Nucleus accumbens (tissue), 56 donors: ENCODE results near the gene RPL12.

Experiments used
- DNase-seq, 56 donors: peaks; one replicate each; lab custom pipeline; 2025; lab: John Stamatoyannopoulos, UW

RPL12 gene

DNA sequence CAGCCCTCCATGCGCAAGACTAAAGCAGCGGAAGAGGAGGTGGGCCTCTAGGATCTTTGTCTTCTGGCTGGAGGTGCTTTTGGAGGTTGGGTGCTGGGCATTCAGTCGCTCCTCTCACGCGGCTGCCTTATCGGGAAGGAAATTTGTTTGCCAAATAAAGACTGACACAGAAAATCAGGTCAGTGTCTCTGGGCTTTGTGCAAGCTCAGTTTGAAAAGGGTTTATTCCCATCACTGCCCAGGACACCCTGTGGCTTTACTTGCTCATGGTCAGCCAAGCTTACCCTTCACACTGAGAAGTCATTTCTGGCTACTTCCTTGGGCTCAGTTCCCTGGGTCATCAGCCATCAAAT, 43.7 kb downstream of the RPL12 start:
- no peak for DNase-seq

DNA sequence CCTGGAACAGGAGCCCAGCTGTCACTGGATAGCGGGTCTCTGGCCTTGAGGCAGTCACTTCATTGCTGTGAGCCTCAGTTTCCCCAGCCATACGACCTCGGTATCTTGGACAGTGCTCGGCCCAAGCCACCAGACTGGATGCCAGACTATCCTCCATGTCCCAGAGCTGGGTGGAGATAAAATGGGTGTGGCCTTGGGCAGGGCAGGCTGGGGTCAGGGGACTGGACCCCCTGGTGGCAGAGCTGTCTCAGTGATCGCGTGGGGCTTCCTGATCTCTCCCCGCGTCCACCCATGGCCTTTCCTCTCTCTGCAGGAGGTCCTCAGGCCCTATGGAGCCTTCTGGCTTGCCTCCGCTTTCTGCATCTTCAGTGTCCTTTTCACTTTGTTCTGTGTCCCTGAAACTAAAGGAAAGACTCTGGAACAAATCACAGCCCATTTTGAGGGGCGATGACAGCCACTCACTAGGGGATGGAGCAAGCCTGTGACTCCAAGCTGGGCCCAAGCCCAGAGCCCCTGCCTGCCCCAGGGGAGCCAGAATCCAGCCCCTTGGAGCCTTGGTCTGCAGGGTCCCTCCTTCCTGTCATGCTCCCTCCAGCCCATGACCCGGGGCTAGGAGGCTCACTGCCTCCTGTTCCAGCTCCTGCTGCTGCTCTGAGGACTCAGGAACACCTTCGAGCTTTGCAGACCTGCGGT, 44.3 kb downstream of the RPL12 start:
- no peak for DNase-seq

DNA sequence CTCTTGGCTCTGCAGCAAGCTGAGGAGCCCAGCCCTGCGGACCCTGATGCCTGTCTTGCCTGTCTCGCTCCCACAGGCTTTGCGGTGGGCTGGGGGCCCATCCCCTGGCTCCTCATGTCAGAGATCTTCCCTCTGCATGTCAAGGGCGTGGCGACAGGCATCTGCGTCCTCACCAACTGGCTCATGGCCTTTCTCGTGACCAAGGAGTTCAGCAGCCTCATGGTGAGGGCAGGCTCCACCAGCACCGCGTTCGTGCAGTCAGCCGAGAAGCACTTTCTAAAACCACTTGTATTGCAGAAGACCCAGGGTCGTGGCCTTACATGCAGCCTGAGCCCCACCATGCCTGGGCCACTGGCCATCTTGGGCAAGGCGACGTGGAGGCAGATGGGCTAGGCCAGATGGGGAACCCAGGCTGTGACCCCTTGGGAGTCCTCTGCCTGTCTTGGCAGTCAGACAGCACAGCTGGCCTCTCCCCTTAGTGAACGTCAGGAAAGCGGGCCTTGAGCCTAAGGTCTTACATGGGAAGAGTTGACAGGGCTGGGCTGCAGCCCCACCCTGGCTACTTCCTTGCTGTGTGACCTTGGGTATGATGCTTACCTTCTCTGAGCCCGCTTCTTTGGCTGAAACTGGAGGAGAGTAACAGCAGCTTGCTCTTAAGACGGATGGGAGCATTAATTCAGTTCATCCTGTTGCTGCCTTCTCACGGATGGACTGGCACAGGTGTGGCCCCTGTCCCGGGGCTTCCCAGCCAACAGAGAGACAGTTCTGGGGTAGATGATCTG, 45.7 kb downstream of the RPL12 start:
- no peak for DNase-seq

DNA sequence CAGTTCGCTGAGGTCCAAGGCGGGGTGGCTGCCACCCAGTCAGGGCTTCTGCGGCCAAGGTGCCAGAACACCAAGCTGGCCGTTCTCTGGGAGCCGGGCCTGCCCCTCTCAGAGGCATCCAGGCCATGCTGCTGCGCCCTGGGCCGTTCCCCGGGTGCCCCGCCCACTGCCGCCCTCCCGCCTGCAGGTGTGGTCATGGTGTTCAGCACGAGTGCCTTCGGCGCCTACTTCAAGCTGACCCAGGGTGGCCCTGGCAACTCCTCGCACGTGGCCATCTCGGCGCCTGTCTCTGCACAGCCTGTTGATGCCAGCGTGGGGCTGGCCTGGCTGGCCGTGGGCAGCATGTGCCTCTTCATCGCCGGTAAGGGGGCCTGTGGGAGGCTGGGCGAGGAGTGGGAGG, 46.6 kb downstream of the RPL12 start:
- no peak for DNase-seq

GRCh38 chr9:127403507-127404192, 47.6 kb downstream of the RPL12 start:
- DNase-seq = no peak

DNA sequence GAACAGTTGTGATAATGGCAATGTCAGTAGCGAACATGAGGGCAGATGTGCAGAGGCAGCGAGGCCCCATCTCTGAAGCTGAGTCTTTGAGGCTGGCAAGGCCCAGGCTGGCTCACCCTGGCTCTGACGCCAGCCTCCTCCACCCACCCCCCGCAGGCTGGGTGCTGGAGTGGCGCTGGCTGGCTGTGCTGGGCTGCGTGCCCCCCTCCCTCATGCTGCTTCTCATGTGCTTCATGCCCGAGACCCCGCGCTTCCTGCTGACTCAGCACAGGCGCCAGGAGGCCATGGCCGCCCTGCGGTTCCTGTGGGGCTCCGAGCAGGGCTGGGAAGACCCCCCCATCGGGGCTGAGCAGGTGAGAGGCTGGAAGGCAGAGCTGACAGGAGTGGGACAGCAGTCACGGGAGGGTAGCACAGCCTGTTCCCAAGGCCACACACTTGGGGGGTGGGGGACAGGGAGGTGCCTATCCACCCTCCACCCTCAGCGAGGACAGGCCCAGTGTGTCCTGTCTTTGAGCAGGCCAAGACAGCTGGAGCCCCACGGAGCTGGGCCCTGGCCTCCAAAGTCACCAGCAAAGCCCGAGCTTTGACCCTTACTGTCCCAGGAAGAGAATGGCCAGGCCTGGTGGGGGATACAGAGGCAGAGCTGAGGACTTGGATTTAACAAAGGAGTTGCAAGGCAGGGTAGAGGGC, 48.7 kb downstream of the RPL12 start:
- peak in 18 of 56 donors; percentile 9 to 70 (median 46) for DNase-seq

DNA sequence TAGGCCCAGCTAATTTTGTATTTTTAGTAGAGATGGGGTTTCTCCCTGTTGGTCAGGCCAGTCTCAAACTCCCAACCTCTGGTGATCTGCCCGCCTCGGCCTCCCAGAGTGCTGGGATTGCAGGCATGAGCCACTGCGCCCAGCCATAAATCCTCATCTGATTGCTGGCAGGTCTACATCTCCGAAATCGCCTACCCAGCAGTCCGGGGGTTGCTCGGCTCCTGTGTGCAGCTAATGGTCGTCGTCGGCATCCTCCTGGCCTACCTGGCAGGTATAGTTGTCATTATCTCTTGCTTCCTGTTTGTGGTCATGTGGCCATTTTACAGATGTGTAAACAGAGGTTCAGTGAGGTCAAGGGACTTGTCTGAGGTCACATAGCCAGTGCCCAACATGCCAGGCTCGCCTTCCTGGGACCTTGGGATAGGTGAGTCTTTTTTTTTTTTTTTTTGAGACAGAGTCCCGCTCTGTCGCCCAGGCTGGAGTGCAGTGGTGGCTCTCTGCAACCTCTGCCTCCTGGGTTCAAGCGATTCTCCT, 51.4 kb downstream of the RPL12 start:
- no peak for DNase-seq

DNA sequence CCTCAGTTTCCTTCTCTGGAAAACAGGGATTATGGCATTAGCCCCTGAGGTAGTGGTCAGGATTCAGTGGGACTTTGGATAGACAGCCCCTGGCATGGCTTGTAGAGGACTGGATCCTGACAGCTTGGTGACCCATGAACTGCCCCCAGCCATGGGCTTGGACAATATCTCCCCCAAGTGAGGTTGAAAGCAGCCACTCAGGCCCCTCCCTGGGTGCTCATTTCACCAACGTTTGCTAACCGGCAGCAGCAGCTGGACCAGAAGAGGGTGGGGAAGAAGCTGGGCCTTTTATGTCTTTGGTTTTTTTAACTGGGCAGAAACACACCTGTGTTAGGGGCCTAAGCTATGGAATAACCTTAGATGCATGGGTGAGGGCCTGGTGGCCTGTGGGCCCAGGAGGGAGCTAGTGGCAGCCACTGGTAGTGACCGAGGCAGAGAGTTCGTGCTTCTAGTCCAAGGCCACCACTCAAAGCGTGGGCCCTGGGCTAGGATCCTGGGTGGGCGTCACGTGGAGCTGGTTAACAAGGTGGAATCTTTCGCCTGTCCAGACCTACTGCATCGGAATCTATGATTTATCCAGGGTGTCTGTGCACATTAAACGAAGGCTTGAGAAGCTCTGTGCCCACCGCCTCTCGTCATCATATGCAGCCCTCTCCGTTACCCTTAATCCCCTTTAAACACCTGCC, 52.3 kb downstream of the RPL12 start:
- no peak for DNase-seq

DNA sequence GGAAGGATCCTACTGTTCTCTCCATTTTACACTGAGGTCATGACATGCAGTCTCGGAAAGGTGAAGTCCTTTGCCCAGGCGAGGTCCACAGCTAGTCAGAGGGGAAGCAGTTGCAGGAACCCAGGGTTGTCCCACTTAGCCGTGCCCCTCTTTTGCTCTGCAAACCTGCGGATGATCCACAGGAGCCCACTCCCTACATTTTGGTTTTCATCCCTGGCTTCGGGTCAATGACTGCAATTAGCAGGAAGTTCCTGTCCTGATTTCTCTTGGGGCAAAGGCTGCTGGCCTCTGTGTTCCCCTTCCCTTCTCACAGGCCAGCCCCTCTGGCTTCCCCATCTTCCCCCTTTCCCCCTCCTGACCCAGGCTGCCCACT, 52.9 kb downstream of the RPL12 start:
- no peak for DNase-seq
